ENCODE data around the gene OR1E2. TPM values are rescaled to one million over a fixed set of nuclear protein-coding genes. Genes with fewer than 3 reads are reported as not detected.
"Not testable (repeated sequence)": the region's sequence is repeated elsewhere in the genome, so short reads cannot be mapped to it uniquely, and the experiment has no call there.

Gene OR1E2
- total and polyA plus RNA-seq, 10 of the 15 experiments (the other 5 are each of a cell fraction or from before 2014, with no cell fraction given), result not detected

- TF ChIP-seq, protein P1, sequence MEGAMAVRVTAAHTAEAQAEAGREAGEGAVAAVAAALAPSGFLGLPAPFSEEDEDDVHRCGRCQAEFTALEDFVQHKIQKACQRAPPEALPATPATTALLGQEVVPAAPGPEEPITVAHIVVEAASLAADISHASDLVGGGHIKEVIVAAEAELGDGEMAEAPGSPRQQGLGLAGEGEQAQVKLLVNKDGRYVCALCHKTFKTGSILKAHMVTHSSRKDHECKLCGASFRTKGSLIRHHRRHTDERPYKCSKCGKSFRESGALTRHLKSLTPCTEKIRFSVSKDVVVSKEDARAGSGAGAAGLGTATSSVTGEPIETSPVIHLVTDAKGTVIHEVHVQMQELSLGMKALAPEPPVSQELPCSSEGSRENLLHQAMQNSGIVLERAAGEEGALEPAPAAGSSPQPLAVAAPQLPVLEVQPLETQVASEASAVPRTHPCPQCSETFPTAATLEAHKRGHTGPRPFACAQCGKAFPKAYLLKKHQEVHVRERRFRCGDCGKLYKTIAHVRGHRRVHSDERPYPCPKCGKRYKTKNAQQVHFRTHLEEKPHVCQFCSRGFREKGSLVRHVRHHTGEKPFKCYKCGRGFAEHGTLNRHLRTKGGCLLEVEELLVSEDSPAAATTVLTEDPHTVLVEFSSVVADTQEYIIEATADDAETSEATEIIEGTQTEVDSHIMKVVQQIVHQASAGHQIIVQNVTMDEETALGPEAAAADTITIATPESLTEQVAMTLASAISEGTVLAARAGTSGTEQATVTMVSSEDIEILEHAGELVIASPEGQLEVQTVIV (IDR thresholded peaks at IDR 0.05; ENCODE audit: borderline replicate concordance, partially characterized antibody), result no peak
- TF ChIP-seq NKRF (conservative IDR thresholded peaks at IDR 0.05), result no peak
Measured at GRCh38 chr17:3471599-3471998, 38.0 kb upstream of the OR1E2 start, which contains the start of gene SPATA22 (continued).

- Histone ChIP-seq H3K79me2 (ENCODE audit: control insufficient read depth, insufficient read depth, low read length) (no peaks in the 10 kb centered on the region), H3K4me2 (ENCODE audit: control insufficient read depth, insufficient read depth) (no peak overlapping the region), H4K20me1 (ENCODE audit: control insufficient read depth, insufficient read depth) (no peaks in the 10 kb centered on the region), H3K9ac (ENCODE audit: control insufficient read depth, insufficient read depth, low read length) (no peak overlapping the region), H3K27ac (ENCODE audit: control insufficient read depth, insufficient read depth) (no peak overlapping the region), H3K4me3 (no peak overlapping the region), H3K36me3 (ENCODE audit: control insufficient read depth in 2 of 2, insufficient read depth in 2 of 2, low read length in 1 of 2) (no peaks in the 10 kb centered on the region), H3K9me3 (replicated peaks; ENCODE audit: control insufficient read depth, insufficient read depth, low read length) (no peaks in the 10 kb centered on the region), H2AFZ (ENCODE audit: control insufficient read depth, low read depth, low read length) (no peak overlapping the region), H3K27me3 (replicated peaks in 1 of 2; ENCODE audit: control insufficient read depth in 2 of 2, insufficient read depth in 2 of 2, low read length in 1 of 2) (no peaks in the 10 kb centered on the region), H3K4me1 (ENCODE audit: control insufficient read depth, insufficient read depth, low read length) (no peaks in the 10 kb centered on the region)
- ChIA-PET RAD21 (ENCODE audit: unreplicated experiment) (no interaction called here), SMC1A (ENCODE audit: uncharacterized antibody, unreplicated experiment) (no interaction called here), POLR2A (no interaction called here), CTCF (no interaction called here)
- in situ Hi-C loops (cut with MboI) (no loop called here), intact Hi-C loops (cut with micrococcal nuclease; ENCODE audit: unreplicated experiment) (no loop called here)
- WGBS (ENCODE audit: insufficient coverage, insufficient replicate concordance, low lambda C conversion rate, missing lambda C conversion rate), result 42% methylated on average over 5 of the region's 5 CpGs
- BruUV-seq (replicated peaks), result no TSS peak
- TF ChIP-seq SIX5 (IDR thresholded peaks at IDR 0.05; ENCODE audit: low read depth, low read length, severe bottlenecking) (no peak), TARDBP (IDR thresholded peaks at IDR 0.05; ENCODE audit: borderline replicate concordance) (no peak), RB1 (IDR thresholded peaks at IDR 0.05; ENCODE audit: borderline replicate concordance) (no peak)
- ATAC-seq (no peak), FAIRE-seq (no peak), DNase-seq (ENCODE audit: low read depth, low spot score) (no peak)
Measured at GRCh38 chr17:3469529-3469928, 35.9 kb upstream of the OR1E2 start.

DNA sequence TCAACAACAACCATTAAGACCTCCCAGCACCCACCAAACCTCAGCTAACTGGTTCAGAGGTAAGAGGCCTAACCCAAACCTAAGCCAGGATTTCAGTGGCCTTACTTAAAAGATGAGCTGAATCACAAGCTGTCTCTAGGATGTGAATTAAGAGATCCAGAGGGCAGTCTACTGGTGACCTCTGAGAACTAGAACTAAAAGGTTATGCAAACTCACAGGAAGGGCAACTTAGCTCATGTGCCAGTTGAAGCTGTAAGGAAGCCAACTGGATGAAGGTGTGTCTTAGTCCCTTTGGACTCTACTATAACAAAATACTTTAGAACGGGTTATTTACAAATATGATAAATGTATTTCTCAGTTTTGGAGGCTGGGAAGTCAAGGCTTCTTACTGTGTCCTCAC lies 32.7 kb upstream of the OR1E2 start:
- DNase-seq (ENCODE audit: low read depth, low spot score); H3K4me2 ChIP-seq (ENCODE audit: control insufficient read depth, insufficient read depth); H3K4me3 ChIP-seq; ATAC-seq; H3K9me3 ChIP-seq (replicated peaks; ENCODE audit: control insufficient read depth, insufficient read depth, low read length); in situ Hi-C loops (cut with MboI); H4K20me1 ChIP-seq (ENCODE audit: control insufficient read depth, insufficient read depth); H3K79me2 ChIP-seq (ENCODE audit: control insufficient read depth, insufficient read depth, low read length); intact Hi-C loops (cut with micrococcal nuclease; ENCODE audit: unreplicated experiment); CTCF ChIA-PET; H3K9ac ChIP-seq (ENCODE audit: control insufficient read depth, insufficient read depth, low read length); FAIRE-seq; BruUV-seq (replicated peaks); H3K27me3 ChIP-seq (replicated peaks in 1 of 2; ENCODE audit: control insufficient read depth in 2 of 2, insufficient read depth in 2 of 2, low read length in 1 of 2); H3K36me3 ChIP-seq (ENCODE audit: control insufficient read depth in 2 of 2, insufficient read depth in 2 of 2, low read length in 1 of 2); H3K4me1 ChIP-seq (ENCODE audit: control insufficient read depth, insufficient read depth, low read length); H3K27ac ChIP-seq (ENCODE audit: control insufficient read depth, insufficient read depth); RAD21 ChIA-PET (ENCODE audit: unreplicated experiment); SMC1A ChIA-PET (ENCODE audit: uncharacterized antibody, unreplicated experiment); H2AFZ ChIP-seq (ENCODE audit: control insufficient read depth, low read depth, low read length): not testable (repeated sequence)
- WGBS (ENCODE audit: insufficient coverage, insufficient replicate concordance, low lambda C conversion rate, missing lambda C conversion rate), result 20% methylated on average over 1 of the region's 1 CpG
- POLR2A ChIA-PET, result interaction anchor here (0.5 kb wide), 1 partner anchor 473 kb away, joined by 4 read pairs; no protein-coding TSS in a partner anchor
